Right cardiac atrium (tissue), 5 donors: ENCODE results near the gene SCARF1. TPM values are rescaled to one million over a fixed set of nuclear protein-coding genes. Genes with fewer than 3 reads are reported as not detected.

Source experiments
- ATAC-seq, 2 donors: fragments of 200-7000 bp; cut with Tn5 transposase; one replicate each; pipeline versions ENCODE4 v1.8.0 to v1.9.1; 2020; ENCODE audit warnings: moderate library complexity in 2 of 2, mild to moderate bottlenecking in 1 of 2
- DNase-seq, 3 donors: peaks; one replicate each; pipeline ENCODE4 v3.0.0-alpha.2; 2020
- H3K27ac ChIP-seq: one replicate; pipeline ENCODE4 v1.5.1; 2013; ENCODE audit warnings: mild to moderate bottlenecking, low read length, control low read depth, moderate library complexity
- H3K27me3 ChIP-seq: one replicate; pipeline ENCODE4 v1.6.1; 2013; ENCODE audit not compliant: control insufficient read depth, insufficient read depth
- H3K4me1 ChIP-seq: one replicate; pipeline ENCODE4 v1.6.1; 2013; ENCODE audit warnings: low read length; ENCODE audit not compliant: control insufficient read depth, insufficient read depth
- H3K4me3 ChIP-seq: one replicate; pipeline ENCODE4 v1.5.1; 2013; ENCODE audit warnings: low read length, control low read depth
- H3K9me3 ChIP-seq: one replicate; pipeline ENCODE4 v1.6.1; 2013; ENCODE audit warnings: low read length; ENCODE audit not compliant: control insufficient read depth
- WGBS: extraction: QIAGEN DNeasy Blood & Tissue Kit; methylation state at CpG from one replicate; pipeline ENCODE4 v1.1.7; 2013; 5-methylcytosine and 5-hydroxymethylcytosine counted together
- intact Hi-C, 4 donors: fragments of 100-400 bp; cut with DNase I; formaldehyde crosslinking; loops; one replicate each; pipeline versions ENCODE4 v1.11.0 to v1.14.0; 2022 to 2023
- polyA plus RNA-seq: library from polyadenylated mRNA; stranded (reverse); fragments of 200-250 nt; gene quantifications from one replicate; pipeline ENCODE4 v1.2.3, GENCODE V29; 2013
- total RNA-seq, 4 donors: library from RNA; stranded (reverse); fragmentation: NEBNext Ultra II Directional; extraction: Animal tissue kit (Norgen Biotek cat#: 25700); gene quantifications; one replicate each; pipeline ENCODE4 v1.2.1, GENCODE V29; 2021
- donor health status: healthy with polysubstance abuse.
- donor health status: DM: no; HTN: yes; CAD: no.
- donor health status: DM: no; HTN: no; CAD: no.
- donor health status: DM: no; HTN: yes; CAD: no; lungs with severe emphysema.
- donor health status: DM: yes; HTN: yes; CAD: no.

The SCARF1 gene
- total and polyA plus RNA-seq, 5 donors, result 7.7 to 15.6 (median 12.4) TPM

DNA sequence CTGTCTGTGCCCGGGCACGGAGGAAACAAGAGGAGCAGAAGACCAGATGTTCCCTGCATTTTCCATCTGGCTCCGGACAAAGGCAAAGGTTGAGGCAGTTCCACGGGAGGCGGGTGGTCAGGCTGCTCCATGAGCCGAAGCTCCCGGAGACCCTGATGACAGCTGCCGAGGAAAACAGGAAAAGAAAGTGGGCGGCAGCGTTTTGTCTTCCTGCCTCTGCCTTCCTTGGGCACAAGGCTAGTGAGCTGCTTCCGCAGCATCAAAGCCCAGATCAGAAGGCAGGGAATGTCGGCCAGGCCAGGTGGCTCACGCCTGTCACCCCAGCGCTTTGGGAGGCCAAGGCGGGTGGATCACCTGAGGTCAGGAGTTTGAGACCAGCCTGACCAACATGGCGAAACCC, 33.1 kb downstream of the SCARF1 start:
- DNase-seq, result no peak
- intact Hi-C loops, result no loop called here
- WGBS, result 59% methylated on average over 16 of the region's 16 CpGs
- no peaks in the 10 kb centered on the region for H3K27me3 ChIP-seq
- H3K4me3 ChIP-seq, result no peak overlapping the region
- ATAC-seq, result peak in 1 of 2 donors; percentile 17
- no peaks in the 10 kb centered on the region for H3K9me3 ChIP-seq
- no peaks in the 10 kb centered on the region for H3K4me1 ChIP-seq
- no peak overlapping the region for H3K27ac ChIP-seq

DNA sequence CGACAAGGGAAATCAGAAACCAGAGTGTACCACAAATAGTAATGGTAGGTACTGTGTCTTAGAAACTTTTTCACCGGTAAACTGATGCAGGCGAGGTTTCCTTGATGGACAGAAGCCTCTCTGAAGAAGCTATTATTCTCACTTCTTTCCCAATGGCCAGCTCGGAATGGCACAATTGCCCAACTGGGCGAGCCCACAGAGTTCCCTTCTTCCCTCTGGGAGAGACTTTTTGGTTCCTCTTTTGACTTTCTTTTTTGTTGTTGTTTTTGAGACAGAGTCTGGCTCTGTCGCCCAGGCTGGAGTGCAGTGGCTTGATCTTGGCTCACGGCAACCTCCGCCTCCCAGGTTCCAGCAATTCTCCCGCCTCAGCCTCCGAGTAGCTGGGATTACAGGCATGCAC, 33.8 kb downstream of the SCARF1 start:
- H3K4me3 ChIP-seq, result no peak overlapping the region
- intact Hi-C loops, result no loop called here
- peaks cover 2% of the 10 kb centered on the region for H3K4me1 ChIP-seq
- no peak overlapping the region for H3K27ac ChIP-seq
- ATAC-seq (peak in 1 of 2 donors; percentile 8), DNase-seq (peak in 2 of 3 donors; percentile 53 to 71)
- WGBS, result 81% methylated on average over 10 of the region's 10 CpGs
- no peaks in the 10 kb centered on the region for H3K9me3 ChIP-seq
- no peaks in the 10 kb centered on the region for H3K27me3 ChIP-seq

- ATAC-seq (no peak), DNase-seq (no peak)
- Histone ChIP-seq H3K27ac (no peak overlapping the region), H3K4me3 (no peak overlapping the region), H3K27me3 (no peaks in the 10 kb centered on the region), H3K4me1 (peaks cover 3% of the 10 kb centered on the region), H3K9me3 (no peaks in the 10 kb centered on the region)
- intact Hi-C loops, result no loop called here
- 91% methylated on average over 7 of the region's 7 CpGs for WGBS
Measured at GRCh38 chr17:1608676-1609075, 36.9 kb downstream of the SCARF1 start.

GRCh38 chr17:1607971-1608320, 37.6 kb downstream of the SCARF1 start:
- Histone ChIP-seq H3K27ac (peak overlapping the region; percentile 14), H3K27me3 (no peaks in the 10 kb centered on the region), H3K4me3 (no peak overlapping the region), H3K4me1 (peaks cover 3% of the 10 kb centered on the region), H3K9me3 (no peaks in the 10 kb centered on the region)
- ATAC-seq (no peak), DNase-seq (no peak)
- intact Hi-C loops, result no loop called here
- 90% methylated on average over 5 of the region's 5 CpGs for WGBS

GRCh38 chr17:1606352-1606985, 39.1 kb downstream of the SCARF1 start:
- Histone ChIP-seq H3K4me1 (peaks cover 3% of the 10 kb centered on the region), H3K4me3 (no peak overlapping the region), H3K27ac (peak overlapping the region; percentile 23), H3K27me3 (no peaks in the 10 kb centered on the region), H3K9me3 (no peaks in the 10 kb centered on the region)
- ATAC-seq (peak; percentile 4 to 9), DNase-seq (no peak)
- intact Hi-C loops, result no loop called here
- WGBS, result 85% methylated on average over 26 of the region's 26 CpGs

- Histone ChIP-seq H3K27ac (no peak overlapping the region), H3K4me1 (peaks cover 3% of the 10 kb centered on the region), H3K27me3 (no peaks in the 10 kb centered on the region), H3K9me3 (no peaks in the 10 kb centered on the region), H3K4me3 (no peak overlapping the region)
- 90% methylated on average over 19 of the region's 19 CpGs for WGBS
- DNase-seq (peak in 1 of 3 donors; percentile 51), ATAC-seq (peak in 1 of 2 donors; percentile 13)
- intact Hi-C loops, result no loop called here
Measured at GRCh38 chr17:1605681-1606351, 39.7 kb downstream of the SCARF1 start.

DNA sequence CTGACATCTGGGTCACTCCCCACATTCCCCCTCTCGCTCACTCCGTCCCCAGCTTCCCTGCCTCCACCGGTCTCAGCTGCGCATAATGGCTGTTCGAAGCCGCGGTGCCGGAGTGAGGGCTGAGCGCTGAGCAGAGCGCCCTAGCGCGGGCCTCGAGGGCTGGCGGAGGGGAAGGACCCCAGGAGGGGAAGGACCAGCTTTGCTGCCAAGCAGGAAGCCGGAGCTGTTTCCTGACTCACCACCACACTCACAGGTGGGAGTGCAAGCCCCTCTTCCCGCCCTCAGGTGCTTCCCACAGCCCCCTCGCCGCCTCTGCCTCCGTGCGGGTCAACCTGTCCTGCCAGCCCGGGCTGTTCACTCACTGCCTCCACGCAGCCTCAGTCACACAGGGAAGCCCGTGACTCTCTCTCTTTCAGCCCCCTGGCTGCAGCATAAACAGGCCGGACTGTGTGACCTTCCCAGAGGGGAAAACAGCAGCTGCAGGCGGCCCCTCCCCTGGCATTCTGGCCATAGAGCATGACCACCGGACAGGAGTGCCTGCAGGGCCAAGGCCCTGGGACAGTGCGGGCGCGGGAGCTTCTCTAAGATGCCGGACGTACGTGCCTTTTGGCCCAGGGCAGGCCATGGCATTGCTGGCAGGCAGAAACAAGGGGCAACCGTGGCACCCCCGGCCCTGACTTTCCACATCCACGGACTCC, 40.6 kb downstream of the SCARF1 start:
- no peaks in the 10 kb centered on the region for H3K9me3 ChIP-seq
- H3K4me1 ChIP-seq, result peaks cover 3% of the 10 kb centered on the region
- peak in 1 of 2 donors; percentile 7 for ATAC-seq
- H3K27ac ChIP-seq, result no peak overlapping the region
- no peak overlapping the region for H3K4me3 ChIP-seq
- WGBS, result 59% methylated on average over 35 of the region's 35 CpGs
- intact Hi-C loops, result no loop called here
- no peak for DNase-seq
- H3K27me3 ChIP-seq, result no peaks in the 10 kb centered on the region

DNA sequence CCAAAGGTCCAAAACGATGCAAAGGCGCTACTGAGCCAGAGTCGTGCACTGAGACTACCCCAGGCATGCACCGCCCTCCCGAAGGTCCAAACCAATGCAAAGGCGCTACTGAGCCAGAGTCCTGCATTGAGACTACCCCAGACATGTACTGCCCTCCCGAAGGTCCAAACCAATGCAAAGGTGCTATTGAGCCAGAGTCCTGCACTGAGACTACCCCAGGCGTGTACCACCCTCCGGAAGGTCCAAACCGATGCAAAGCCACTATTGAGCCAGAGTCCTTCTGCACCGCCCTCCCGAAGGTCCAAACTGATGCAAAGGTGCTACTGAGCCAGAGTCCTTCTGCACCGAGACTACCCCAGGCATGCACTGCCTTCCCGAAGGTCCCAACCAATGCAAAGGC, 44.0 kb downstream of the SCARF1 start:
- 98% methylated on average over 14 of the region's 14 CpGs for WGBS
- Histone ChIP-seq H3K27me3 (no peaks in the 10 kb centered on the region), H3K4me1 (no peaks in the 10 kb centered on the region), H3K9me3 (no peaks in the 10 kb centered on the region), H3K27ac (no peak overlapping the region), H3K4me3 (no peak overlapping the region)
- DNase-seq, result no peak
- intact Hi-C loops, result no loop called here
- ATAC-seq, result no peak

DNA sequence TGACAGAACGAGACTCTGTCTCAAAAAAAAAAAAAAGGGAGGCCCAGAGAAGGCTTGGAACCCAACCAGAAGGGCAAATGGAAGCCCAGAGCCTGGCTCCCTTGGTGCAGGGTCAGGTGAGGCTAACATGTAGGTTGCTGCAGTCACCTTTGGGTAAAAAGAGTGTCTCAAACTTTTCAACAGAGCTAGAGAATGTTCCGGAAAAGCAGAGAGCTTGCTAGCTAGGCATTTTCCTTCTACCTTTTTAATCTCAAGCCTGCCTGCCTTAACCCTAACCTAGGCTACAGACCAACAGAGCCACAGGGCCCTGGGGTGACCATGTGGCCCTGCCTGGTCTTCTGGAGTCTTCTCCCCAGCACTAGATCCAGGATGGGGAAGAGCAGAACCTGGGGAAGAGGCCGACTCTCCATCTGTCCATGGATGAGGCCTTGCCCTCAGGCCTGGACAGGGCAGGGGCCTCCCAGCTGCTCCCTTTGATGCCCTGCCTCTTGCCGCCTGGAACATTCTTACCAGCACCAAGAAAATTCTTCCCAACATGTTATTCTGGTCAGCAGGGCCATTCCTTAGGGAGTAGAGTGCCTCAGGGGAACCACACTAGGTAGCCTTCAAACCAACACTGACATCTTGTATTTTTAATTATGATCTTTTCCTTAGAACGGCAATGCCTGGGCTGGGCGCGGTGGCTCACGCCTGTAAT, 47.0 kb downstream of the SCARF1 start:
- WGBS, result 92% methylated on average over 8 of the region's 8 CpGs
- no peaks in the 10 kb centered on the region for H3K27me3 ChIP-seq
- DNase-seq (no peak), ATAC-seq (peak in 1 of 2 donors; percentile 11)
- no peaks in the 10 kb centered on the region for H3K4me1 ChIP-seq
- H3K27ac ChIP-seq, result no peak overlapping the region
- no peak overlapping the region for H3K4me3 ChIP-seq
- intact Hi-C loops, result no loop called here
- H3K9me3 ChIP-seq, result no peaks in the 10 kb centered on the region

DNA sequence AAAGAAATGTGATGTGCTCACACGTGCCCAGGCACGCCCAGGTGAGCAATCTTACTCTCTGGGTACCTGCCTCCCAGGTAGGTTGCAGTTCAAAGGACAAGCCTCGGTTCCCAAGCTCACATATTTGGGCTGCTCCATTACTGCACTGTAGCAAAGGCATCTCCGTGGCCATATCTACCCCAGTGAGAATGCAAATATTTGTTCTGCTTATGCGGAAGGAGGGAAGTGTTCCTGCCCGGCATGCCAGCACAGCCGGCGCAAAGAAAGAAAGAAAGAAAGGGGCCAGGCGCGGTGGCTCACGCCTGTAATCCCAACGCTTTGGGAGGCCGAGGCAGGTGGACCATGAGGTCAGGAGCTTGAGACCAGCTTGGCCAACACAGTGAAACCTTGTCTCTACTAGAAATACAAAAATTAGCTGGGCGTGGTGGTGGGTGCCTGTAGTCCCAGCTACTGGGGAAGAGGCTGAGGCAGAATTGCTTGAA, 47.6 kb downstream of the SCARF1 start:
- ATAC-seq, result no peak
- H3K4me3 ChIP-seq, result no peak overlapping the region
- intact Hi-C loops, result no loop called here

DNA sequence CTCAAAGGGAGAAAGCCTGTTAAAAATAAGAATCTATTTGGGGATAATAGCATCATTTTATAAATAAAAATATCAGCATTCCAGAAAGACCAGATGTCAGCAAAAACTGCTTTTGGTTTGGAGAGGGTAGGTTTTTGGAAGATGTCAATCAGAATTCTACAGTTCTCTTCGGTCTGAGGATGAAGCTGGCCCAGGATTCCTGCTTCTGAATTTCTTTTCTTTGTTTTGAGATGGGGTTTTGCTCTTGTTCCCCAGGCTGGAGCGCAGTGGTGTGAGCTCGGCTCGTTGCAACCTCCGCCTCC, 52.0 kb downstream of the SCARF1 start:
- Histone ChIP-seq H3K27me3 (no peaks in the 10 kb centered on the region), H3K27ac (no peak overlapping the region), H3K4me3 (no peak overlapping the region), H3K9me3 (no peaks in the 10 kb centered on the region), H3K4me1 (peaks cover 2% of the 10 kb centered on the region)
- intact Hi-C loops, result no loop called here
- 87% methylated on average over 5 of the region's 5 CpGs for WGBS
- no peak for DNase-seq
- ATAC-seq, result no peak

More for the DNA sequence above, 47.6 kb downstream of the SCARF1 start:
- Histone ChIP-seq H3K9me3 (no peaks in the 10 kb centered on the region), H3K27me3 (no peaks in the 10 kb centered on the region), H3K27ac (no peak overlapping the region), H3K4me1 (no peaks in the 10 kb centered on the region)
- DNase-seq, result no peak
- WGBS, result 93% methylated on average over 14 of the region's 14 CpGs
